Stimulated activated CD8-positive, alpha-beta memory T cell treated with anti-CD3 and anti-CD28 coated beads, Interleukin-12 subunit alpha, Interleukin-12 subunit beta, amount 100 ng/mL, for 24 hours (primary cell): ENCODE data around the gene GREB1.

Experiments used
- DNase-seq: peaks from one replicate; pipeline ENCODE4 v3.0.0-alpha.2; 2020; ENCODE audit errors: extremely low read depth

GREB1 gene, protein sequence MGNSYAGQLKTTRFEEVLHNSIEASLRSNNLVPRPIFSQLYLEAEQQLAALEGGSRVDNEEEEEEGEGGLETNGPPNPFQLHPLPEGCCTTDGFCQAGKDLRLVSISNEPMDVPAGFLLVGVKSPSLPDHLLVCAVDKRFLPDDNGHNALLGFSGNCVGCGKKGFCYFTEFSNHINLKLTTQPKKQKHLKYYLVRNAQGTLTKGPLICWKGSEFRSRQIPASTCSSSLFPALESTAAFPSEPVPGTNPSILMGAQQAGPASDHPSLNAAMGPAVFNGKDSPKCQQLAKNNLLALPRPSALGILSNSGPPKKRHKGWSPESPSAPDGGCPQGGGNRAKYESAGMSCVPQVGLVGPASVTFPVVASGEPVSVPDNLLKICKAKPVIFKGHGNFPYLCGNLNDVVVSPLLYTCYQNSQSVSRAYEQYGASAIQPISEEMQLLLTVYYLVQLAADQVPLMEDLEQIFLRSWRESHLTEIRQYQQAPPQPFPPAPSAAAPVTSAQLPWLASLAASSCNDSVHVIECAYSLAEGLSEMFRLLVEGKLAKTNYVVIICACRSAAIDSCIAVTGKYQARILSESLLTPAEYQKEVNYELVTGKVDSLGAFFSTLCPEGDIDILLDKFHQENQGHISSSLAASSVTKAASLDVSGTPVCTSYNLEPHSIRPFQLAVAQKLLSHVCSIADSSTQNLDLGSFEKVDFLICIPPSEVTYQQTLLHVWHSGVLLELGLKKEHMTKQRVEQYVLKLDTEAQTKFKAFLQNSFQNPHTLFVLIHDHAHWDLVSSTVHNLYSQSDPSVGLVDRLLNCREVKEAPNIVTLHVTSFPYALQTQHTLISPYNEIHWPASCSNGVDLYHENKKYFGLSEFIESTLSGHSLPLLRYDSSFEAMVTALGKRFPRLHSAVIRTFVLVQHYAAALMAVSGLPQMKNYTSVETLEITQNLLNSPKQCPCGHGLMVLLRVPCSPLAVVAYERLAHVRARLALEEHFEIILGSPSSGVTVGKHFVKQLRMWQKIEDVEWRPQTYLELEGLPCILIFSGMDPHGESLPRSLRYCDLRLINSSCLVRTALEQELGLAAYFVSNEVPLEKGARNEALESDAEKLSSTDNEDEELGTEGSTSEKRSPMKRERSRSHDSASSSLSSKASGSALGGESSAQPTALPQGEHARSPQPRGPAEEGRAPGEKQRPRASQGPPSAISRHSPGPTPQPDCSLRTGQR (N-terminal part only)

DNA sequence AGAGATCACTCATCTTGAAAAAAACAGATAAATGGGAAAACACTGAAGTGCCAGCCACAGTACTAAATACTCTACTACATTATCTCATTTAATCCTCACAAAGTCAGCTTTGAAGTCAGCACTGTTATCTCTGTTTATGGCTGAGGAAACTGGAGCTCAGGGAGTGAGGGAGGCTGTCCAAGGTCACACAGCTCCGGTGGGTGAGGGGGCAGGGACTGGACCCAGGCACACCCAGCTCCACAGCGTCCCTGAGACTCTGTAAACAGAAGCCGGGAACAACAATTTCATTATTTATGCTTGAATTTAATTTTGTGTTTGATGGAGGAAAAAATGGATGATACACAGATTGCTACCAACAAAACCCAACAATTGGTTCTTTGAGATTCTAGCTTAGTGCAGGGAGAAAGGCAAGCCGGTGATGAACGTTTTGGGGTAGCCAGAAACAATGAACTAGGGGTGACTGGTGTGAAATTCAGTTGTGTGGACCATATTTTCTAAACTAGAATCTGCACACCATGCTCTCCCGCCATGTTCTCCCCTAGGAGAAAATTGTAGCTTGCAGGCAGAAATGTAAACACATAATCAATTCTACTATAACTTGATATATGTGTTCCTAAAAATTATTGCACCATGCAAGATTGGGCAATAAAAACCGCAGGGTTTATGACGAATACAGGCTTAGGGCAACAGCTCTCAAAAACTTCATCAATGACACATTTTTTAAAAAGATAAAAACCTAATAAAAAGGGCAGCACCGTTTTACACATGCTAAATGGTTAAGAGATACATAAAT, at the start of gene GREB1:
TSS of gene GREB1 (plus strand) at position 768 of the 793 bp plus-strand sequence. CDS start 22,570 bp downstream, outside the sequence.
- DNase-seq = no peak

DNA sequence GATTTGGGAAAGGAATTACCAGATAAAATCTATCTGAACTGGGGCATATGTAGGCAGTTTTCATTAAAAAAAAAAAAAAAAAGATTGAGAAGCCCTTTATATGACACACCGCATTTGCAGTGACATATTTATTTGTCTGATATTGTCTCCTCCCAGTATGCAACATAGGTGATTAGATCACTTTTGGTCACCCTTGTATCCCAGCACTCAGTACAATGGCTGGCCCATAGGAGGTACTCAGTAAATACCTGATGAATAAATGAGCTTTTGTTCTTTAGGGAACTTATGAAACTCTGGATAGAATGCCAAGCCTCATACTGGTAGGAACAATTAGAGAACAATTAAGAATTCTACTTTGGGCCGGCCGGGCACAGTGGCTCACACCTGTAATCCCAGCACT, 45.0 kb upstream of the GREB1 start:
- DNase-seq = no peak

DNA sequence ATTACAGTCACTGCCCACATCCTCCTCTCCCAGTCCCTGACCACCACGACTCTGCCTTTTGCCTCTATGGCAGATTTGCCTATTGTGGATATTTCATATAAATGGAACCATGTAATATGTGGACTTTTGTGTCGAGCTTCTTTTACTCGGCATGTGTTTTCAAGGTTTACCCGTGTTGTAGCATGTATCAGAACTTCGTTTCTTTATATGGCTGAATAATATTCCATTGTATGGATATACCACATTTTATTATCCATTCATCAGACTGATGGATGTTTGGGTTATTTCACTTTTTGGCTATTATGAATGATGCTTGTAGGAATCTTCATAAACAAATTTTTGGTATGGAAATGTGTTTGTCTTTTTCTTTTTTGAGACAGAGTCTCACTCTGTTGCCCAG, 43.7 kb upstream of the GREB1 start:
- DNase-seq = no peak

DNA sequence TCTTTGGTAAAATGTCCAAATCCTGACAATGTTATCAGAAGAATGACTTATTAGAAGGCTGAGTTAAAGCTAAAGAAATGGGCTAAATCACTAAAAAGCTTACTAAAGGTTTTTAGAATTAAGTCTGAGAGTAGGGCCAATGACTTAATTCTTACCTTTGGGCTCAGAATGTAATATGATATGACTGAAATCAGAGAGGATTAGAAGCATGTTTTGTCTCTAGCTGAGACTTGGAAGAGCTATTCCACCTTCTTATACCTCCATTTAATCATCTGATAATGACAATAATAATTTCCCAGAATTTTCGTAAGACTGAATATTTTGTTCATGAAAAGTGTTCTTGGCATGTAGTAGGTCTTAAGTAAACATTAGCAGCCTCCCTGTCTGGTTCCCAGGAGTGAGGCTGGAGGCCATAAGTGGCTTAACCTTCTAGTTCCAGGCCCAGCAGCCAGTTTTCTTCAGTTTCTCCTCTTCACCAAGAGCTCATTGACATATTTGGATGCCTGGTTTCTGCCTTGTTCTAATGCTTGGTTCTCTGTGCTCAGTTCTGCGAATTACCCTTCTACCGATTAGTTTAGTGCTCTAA, 42.4 kb upstream of the GREB1 start:
- no peak for DNase-seq

DNA sequence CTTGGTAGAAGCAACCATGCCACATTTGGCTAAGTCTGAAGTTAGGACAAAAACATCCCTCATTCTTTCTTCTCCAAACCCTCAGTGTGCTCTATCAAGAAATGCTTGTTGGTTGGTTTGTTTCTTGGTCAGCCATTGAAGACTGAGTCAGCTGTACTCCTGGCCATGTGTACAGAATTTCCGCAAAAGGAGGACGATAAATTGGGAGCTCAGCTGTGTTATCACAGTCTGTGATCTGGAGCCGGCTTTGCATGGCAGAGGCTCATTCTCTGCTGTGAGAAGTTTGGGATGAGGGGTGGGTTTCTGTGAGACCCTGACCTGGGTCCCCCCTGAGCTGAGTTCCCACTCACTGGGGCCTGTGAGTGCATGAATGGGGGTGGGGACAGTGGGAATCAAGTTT, 41.6 kb upstream of the GREB1 start:
- no peak for DNase-seq

DNA sequence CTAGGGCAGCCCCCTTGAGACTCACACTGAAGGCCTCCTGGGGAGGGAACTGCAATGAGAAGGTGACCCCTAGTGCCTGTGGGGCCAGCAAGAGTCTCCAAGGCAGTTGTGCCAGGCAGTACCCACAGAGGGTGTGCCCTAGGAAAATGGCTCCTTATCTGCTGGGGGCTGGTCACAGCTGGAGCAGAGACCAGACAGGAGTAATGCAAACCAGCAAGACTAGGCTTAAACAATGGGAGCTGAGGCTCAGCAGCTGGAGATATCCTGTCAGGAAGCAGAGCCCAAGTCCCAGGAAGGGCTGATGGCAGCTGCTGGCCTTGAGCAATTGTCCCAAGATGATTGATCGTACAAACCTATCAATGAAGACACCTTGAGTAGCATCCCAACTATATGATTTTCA, 41.1 kb upstream of the GREB1 start:
- DNase-seq = no peak

DNA sequence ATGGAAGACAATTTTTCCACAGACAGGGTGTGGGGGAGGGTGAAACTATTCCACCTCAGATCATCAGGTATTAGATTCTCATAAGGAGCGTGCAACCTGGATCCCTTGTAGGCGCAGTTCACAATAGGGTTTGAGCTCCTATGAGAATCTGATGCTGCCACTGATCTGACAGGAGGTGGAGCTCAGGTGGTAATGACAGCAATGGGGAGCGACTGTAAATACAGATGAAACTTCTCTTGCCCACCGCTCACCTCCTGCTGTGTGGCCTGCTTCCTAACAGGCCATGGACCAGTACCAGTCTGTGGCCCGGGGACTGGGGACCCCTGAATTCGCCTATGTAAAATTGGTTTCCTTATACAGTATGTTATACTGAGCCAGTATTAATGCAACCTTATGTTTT, 40.6 kb upstream of the GREB1 start:
- DNase-seq = no peak

DNA sequence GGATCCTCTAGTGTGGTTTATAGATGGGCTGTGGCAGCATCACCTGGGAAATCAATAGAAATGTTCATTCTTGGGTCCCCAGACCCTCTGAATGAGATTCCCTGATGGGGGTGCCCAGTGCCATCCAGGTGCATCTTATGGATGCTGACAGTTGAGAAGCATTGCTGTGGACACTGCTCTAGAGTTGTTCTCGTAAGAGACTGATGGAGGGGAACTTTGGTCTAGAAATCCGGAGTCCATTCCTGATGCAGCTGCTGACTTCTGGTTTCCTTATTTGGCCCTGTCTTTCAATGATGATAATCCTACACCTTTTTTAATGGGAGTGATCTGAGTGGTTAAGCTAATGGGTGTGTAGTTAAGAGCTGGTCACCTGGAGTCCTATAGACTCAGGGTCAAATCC, 39.5 kb upstream of the GREB1 start:
- DNase-seq = no peak

DNA sequence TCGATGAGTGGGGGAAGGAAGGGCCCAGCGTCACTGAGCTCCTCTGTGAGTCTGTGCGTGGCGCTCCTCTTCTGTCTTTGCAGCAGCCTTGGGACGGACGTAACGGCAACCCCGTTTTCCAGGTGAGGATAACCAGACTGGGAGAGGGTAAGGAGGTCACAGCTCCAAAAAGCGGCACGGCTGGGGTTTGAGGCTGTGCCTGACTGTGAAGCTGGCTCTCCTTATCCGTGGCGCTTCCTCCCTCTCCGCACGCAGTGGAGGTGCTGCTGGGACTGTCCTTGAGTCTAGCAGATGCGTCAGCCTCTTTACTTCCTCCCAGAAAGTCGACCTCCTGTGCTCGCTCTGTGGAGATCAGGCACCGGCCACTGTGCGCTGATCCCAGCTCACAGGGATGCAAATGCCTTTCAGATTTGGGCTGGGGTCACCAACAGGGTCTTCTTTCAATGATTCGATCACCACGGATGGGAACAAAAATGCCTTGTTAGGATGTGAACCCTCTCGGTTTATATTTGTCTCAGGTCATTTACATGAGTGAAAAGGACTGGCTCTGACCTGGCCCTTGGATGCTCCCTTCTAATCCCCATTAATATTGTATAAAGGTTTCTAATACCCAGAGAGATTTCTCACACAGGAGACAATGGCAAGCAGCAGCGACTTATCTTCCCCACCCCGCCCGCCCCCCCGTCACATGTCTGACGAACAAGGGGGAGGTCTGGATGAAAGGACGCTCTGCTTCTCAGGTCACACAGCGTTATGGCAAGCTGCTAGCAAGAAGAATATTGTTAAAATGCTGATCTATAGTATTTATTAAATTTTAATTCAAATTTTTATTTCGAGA, 37.8 kb upstream of the GREB1 start:
- DNase-seq = no peak

DNA sequence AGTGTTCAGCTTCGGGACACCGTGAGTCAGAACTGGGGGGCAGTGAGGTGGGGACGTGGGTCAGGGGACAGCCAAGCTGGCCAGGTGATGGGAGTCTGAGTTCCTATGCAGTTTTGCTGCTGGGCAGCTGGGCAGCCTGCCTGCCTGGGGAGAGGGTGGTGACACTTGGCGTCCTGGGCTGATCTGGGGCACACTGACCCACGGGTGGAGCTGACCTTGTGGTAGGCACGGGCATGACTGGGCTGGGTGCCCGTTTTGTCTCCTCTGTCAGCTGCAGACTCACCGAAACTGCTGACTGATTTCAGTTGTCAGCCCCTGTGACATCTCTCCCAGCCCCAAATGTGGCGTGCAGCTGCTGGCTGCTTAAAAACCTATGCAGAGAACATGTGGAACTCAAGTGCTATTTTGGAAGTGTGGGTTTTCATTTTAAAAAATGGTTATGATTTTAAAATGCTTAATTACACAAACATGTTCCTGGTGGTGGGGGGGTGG, 35.3 kb upstream of the GREB1 start:
- no peak for DNase-seq

DNA sequence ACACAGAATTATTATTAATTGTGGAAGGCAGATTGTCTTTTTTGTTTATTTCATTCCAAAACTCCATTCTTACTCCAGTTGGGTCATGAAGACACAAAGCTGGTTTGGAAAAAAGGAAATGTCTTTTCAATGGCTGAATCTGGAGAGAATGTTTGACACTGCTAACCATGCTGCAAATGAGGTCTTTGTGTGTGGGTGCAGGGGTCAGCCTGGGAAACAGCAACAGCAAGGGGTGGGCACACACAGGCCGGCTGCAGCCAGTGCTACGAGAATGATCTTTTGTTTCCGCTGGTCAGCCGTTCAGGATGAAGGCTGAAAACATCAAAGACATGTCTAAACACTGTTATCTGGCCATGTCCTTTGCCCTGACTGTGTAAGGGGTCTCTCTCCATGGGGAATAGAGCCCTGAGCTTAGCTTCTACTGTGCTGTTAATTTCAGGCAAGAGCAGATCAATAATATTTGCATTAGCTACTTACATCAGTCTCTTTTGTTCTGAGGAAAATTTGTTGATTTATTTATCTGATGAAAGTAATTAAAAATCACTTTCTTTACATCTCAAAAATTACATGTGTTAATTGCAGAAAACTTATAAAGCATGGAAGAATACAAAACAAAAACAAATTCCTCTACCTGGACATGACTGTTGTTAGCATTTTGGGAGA, 34.6 kb upstream of the GREB1 start:
- no peak for DNase-seq

DNA sequence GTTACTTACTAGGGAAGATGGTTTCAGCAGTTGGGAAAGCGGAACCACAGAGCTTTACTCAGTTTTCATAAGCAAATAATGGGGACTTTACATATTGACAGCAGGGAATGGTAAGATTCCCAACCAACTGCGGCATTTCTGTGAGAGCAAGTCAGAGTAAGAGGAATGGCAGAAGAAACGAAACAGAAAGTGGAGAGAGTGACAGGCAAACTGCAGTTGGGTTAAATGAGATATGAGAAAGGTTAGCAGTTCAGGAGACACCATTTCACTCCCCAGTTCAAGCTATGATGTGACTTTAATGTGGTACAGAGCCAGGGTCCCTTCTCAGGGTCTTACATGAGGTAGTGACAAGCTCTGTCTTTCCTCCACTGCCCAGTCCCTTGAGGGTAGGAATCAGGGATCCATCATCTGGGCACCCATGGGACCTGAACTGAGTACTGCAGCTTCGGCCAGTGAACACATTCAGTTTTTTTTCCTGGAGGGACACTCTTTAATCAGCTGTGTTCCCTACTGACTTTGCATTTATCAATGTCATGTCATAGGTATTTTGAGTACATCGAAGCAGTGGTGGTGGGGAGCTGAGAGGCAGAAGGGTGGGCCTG, 33.0 kb upstream of the GREB1 start:
- no peak for DNase-seq

DNA sequence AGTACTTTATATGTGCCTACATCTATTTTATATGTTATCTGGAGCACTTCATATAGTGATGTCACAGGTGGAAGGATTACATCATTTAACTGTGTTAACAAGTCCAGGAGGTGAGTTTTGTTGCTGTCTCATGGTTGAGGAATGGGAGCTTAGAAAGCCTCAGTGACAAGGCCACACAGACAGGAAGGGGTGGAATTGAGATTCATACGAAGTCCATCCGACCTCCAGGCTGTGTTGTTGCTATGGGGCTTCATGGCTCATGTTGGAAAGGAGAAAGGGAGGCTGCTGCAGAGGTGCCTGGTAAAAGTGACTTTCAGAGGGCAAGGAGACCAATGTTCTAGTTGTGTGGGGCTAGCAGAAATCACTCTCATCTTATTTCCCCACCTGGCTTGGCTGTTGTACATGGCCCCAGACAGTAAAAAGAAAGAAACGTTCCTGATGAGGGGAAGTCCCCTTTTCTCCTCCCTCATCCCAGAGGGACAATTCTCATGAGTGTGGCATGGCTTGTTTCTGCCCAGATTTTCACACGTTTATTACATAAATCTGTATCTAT, 31.0 kb upstream of the GREB1 start:
- DNase-seq = no peak

DNA sequence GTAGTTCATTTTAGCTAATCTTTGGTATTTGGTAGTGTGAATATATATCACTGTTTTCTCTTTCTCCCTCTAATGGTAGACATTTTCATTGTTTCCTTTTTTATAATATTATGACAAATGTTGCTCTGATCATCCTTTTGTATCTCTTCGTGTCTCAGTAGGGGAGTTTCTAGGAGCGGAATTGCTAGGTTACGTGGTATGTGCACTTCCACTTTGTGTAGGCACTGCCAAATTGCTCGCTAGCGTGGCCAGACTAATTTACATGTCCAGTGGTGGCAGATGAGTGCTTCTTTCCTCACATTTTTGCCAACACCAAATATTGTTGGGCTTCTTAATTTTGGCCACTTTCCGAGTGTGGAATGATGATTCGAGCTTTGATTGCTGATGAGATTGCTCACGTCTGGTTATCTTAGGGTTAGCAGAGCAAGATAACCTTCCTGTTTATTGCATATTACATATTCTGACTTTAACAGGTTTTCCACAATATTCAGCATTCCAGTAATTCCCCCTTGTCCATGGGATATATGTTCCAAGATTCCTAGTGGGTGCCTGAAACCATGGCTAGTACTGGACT, 30.4 kb upstream of the GREB1 start:
- DNase-seq = no peak

DNA sequence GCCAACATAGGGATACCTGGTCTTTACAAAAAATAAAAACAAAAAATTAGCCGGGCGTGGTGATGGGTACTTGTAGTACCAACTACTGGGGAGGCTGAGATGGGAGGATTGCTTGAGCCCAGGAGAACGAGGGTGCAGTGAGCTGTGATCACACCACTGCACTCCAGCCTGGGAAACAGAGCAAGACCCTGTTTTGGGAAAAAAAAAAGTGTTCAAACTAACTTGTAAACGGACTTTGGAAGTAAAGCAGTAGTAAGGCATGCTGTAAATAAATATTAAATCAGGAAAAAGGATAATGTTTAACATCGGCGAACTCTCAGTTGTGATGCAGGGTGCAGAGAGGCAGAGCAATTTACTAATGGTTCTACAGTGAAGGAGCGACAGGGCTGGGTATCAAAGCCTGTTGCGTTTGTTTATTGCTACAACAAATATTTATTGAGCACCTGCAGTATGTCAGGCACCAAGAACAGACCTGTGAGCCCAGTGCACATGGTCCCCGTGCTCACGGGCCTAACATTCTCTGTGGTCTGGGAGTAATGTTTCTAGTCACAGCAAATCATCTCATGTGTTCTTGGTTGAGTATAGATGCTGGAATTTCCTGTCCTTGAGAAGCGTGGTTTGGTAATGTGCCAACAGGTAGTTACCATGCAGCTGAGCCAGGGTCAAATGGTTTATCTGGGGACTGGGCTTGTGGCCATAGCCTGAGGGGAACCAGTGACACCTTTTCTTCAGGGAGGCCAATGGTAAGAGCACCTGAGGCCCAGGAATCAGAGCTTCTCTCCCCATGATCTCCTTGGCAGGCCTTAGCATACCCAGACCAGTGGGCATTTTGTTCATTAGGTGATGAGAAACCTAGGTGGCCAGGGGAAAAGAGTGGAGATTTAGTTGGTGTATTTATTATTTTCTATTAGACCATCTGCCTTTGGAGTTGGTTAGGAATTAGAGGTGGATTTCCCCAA, 27.9 kb upstream of the GREB1 start:
- no peak for DNase-seq

DNA sequence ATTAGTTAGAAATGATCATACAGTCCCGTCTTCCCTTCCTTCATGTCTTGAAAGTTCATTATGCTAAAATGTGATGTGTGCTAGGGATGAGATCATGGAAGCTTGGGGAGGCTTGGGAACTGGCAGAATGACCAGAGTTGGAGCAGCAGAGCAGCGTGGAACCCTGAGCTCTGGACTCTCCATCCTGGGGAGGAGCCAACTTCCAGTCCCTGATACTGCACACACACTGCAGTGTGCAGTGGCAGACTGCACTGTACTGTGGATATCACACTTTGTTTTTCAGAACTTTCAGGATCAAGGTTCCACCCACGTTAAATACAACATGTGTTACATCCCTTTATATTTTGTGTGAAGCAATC, 27.3 kb upstream of the GREB1 start:
- no peak for DNase-seq

DNA sequence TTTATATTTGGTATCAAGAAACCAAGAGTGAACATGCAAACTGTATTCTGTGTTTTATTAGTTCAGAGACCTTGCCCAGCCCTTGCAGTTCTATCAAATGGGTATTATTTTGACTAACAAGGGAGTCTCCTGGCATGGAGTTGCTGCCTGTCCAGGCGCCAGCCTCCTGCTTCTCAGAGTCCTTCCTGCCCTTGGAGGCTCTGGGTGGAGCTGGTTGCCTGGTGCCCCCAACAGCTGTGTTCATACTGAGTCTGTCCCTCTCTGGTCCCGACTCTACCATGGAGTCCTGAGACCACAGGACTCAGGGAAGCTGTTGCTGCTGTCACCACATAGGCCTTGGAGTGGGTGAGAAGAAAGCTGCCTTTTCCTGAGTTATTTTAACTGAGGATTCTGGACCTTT, 26.3 kb upstream of the GREB1 start:
- no peak for DNase-seq
